ENCODE results near the gene MS4A12. TPM values are rescaled to one million over a fixed set of nuclear protein-coding genes. Genes with fewer than 3 reads are reported as not detected.

MS4A12 gene
- total RNA-seq, 4 donors from 2014 or later: not detected

- Histone ChIP-seq H3K9me3 (peaks cover 0 to 3% (median 0%) of the 10 kb centered on the region in 4 donors), H3K27ac (no peak overlapping the region), H3K4me1 (no peaks in the 10 kb centered on the region), H3K27me3 (no peaks in the 10 kb centered on the region), H3K4me3 (no peak overlapping the region), H3K36me3 (no peaks in the 10 kb centered on the region)
- TF ChIP-seq CTCF (IDR thresholded peaks at IDR 0.05) (no peak), POLR2A (IDR thresholded peaks at IDR 0.05) (no peak)
- DNase-seq: no peak
Measured at GRCh38 chr11:60544077-60544476, 51.5 kb downstream of the MS4A12 start.

Other genes with a start within 250 kb of the MS4A12 start
- 10 to 100 TPM in 2 of 4 donors, 1 to 10 TPM in 2; 2.6 to 13.1 (median 9.3) TPM for gene MS4A4E, start 249.6 kb upstream of the MS4A12 start, total RNA-seq
- gene MS4A4A, start 212.1 kb upstream of the MS4A12 start, total RNA-seq: 10 to 100 TPM in 1 of 4 donors, 1 to 10 TPM in 3; 2.8 to 17.0 (median 4.4) TPM
- not detected for gene MS4A6E, start 165.5 kb upstream of the MS4A12 start, total RNA-seq
- 10 to 100 TPM in 2 of 4 donors, 1 to 10 TPM in 2; 5.0 to 52.0 (median 14.9) TPM for gene MS4A7, start 114.2 kb upstream of the MS4A12 start, total RNA-seq
- gene MS4A14, start 96.3 kb upstream of the MS4A12 start, total RNA-seq: 10 to 100 TPM in 1 of 4 donors, 1 to 10 TPM in 1, under 1 TPM in 2; 0.57 to 15.7 (median 2.7) TPM
- gene MS4A5, start 63.2 kb upstream of the MS4A12 start, total RNA-seq: not detected
- gene MS4A1, start 36.9 kb upstream of the MS4A12 start, total RNA-seq: 100 to 1,000 TPM in 1 of 4 donors, 10 to 100 TPM in 1, 1 to 10 TPM in 1, not detected in 1; 3.2 to 260 (median 18.5) TPM
- gene MS4A13, start 22.6 kb downstream of the MS4A12 start, total RNA-seq: not detected
- gene MS4A8, start 206.8 kb downstream of the MS4A12 start, total RNA-seq: 100 to 1,000 TPM in 3 of 4 donors, 10 to 100 TPM in 1; 13.2 to 541 (median 356) TPM
- 1 to 10 TPM in 1 of 4 donors, not detected in 3; 2.4 TPM for gene MS4A18, start 231.9 kb downstream of the MS4A12 start, total RNA-seq